Common myeloid progenitor, CD34-positive (primary cell): ENCODE results near the gene SLC1A1.

Source experiments
- CTCF ChIA-PET: fragments of 350-600 bp; sonication (Branson Sonifier 250); formaldehyde crosslinking; loops from one replicate; lab custom pipeline; 2021; ENCODE audit warnings: antibody characterized with exemption; lab: Charles Lee
- POLR2A ChIA-PET: fragments of 350-600 bp; sonication (Branson Sonifier 250); formaldehyde crosslinking; loops from one replicate; lab custom pipeline; 2021; ENCODE audit warnings: antibody characterized with exemption; lab: Charles Lee
- DNase-seq, 3 donors: peaks; one replicate each; pipeline versions ENCODE4 v3.0.0 to v3.0.0-alpha.2; 2013
- H3K27ac ChIP-seq, 2 experiments: 1 replicate in 1 of 2; 2 replicates in 1 of 2; pipeline ENCODE4 v1.7.0; 2013; ENCODE audit warnings: inconsistent platforms in 2 of 2, low read length in 2 of 2, mild to moderate bottlenecking in 2 of 2, low read depth in 1 of 2, moderate library complexity in 1 of 2; ENCODE audit not compliant: severe bottlenecking in 2 of 2, insufficient read depth in 1 of 2, poor library complexity in 1 of 2
- H3K27me3 ChIP-seq, 5 experiments: replicated peaks in 2 of 5; 1 replicate in 3 of 5; 2 replicates in 2 of 5; pipeline versions ENCODE4 v1.6.1 to v1.7.0; 2013; ENCODE audit warnings: low read length in 4 of 5, mild to moderate bottlenecking in 2 of 5, moderate library complexity in 2 of 5, inconsistent platforms in 1 of 5; ENCODE audit not compliant: insufficient read depth in 5 of 5, control insufficient read depth in 4 of 5
- H3K36me3 ChIP-seq, 4 experiments: 1 replicate in 2 of 4; 2 replicates in 2 of 4; pipeline versions ENCODE4 v1.6.1 to v1.7.0; 2013; ENCODE audit warnings: low read length in 3 of 4, control low read depth in 1 of 4, mild to moderate bottlenecking in 1 of 4; ENCODE audit not compliant: control insufficient read depth in 4 of 4, insufficient read depth in 4 of 4
- H3K4me1 ChIP-seq, 4 experiments: 1 replicate in 3 of 4; 2 replicates in 1 of 4; pipeline versions ENCODE4 v1.6.1 to v1.7.1; 2013; ENCODE audit warnings: low read length in 3 of 4, mild to moderate bottlenecking in 3 of 4, control low read depth in 1 of 4, inconsistent platforms in 1 of 4, moderate library complexity in 1 of 4; ENCODE audit not compliant: control insufficient read depth in 4 of 4, insufficient read depth in 4 of 4; ENCODE audit errors: control extremely low read depth in 1 of 4
- H3K4me3 ChIP-seq, 7 experiments: 1 replicate in 4 of 7; 2 replicates in 3 of 7; pipeline versions ENCODE4 v1.5.1 to v1.7.0; 2013; ENCODE audit warnings: mild to moderate bottlenecking in 7 of 7, low read length in 6 of 7, moderate library complexity in 6 of 7, inconsistent platforms in 2 of 7, low read depth in 2 of 7, control low read depth in 1 of 7; ENCODE audit not compliant: insufficient read depth in 4 of 7, control insufficient read depth in 1 of 7; ENCODE audit errors: extremely low read depth in 1 of 7
- H3K9me3 ChIP-seq, 5 experiments: 1 replicate in 4 of 5; 2 replicates in 1 of 5; pipeline versions ENCODE4 v1.6.1 to v1.7.1; 2013; ENCODE audit warnings: low read length in 4 of 5, mild to moderate bottlenecking in 2 of 5, inconsistent platforms in 1 of 5, low read depth in 1 of 5, moderate library complexity in 1 of 5; ENCODE audit not compliant: control insufficient read depth in 4 of 5, insufficient read depth in 2 of 5; ENCODE audit errors: control extremely low read depth in 1 of 5
- WGBS: methylation state at CpG from one replicate; pipeline ENCODE4 v1.1.5; 2013; ENCODE audit not compliant: insufficient coverage; 5-methylcytosine and 5-hydroxymethylcytosine counted together

SLC1A1 gene

DNA sequence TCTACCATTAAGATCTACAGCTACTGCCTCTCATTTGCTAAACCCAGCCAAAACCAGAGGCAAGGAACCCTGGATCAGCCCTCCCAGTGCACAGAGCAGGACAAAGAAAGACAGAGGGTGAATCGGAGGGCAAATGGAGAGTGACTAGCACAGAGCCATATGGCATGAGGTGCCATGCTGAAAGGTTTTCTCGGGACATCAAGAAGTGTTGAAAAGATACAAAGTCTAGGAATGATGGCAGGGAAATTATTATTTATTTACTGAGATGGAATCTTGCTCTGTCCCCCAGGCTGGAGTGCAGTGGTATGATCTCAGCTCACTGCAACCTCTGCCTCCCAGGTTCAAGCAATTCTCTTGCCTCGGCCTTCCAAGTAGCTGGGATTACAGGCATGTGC, 19.3 kb downstream of the SLC1A1 start:
- no peak for DNase-seq
- no peak overlapping the region for H3K27ac ChIP-seq
- H3K27me3 ChIP-seq, result peaks cover 0 to 17% (median 0%) of the 10 kb centered on the region in 5 experiments
- H3K9me3 ChIP-seq, result peaks cover 0 to 9% (median 0%) of the 10 kb centered on the region in 5 experiments
- ChIA-PET CTCF (no interaction called here), POLR2A (no interaction called here)
- H3K4me1 ChIP-seq, result no peaks in the 10 kb centered on the region
- H3K4me3 ChIP-seq, result no peak overlapping the region
- WGBS, result 100% methylated on average over 2 of the region's 3 CpGs
- H3K36me3 ChIP-seq, result no peaks in the 10 kb centered on the region

DNA sequence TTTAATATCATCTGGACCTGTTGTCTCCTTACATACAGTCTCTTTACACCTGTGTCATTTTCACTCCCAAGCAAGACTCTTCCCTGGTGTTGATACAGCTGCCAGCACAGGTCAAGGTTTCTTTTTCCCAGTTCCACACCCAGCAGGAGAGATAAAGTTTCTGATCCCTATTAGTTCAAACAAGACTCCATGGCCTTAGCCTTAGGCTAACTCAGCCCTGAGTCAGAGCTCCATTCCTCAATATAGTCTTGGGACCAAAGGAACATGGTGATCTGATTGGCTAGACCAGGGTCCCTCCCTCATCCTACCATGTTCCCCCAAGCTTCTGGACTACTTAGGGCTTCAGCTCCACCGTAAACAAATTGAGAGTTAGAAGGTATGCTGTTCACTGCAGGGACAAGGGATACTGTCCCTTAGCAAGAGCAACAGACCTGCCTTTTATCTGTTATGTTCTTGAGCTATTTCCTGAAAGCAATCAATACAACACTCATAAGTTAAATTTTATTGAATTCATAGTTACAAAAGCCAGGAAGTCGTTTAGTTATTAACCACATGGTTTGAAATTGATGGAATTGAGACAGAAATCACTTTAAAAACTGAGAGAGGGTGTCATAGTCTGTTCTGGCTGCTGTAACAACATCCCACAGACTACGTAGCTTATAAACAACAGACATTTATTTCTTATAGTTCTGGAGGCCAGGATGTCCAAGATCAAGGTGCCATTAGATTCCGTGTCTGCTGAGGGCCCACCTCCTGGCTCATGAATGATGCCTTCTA, 20.5 kb downstream of the SLC1A1 start:
- CTCF ChIA-PET, result interaction anchor here (1.0 kb wide), 1 partner anchor 167 kb away, joined by 3 read pairs; no protein-coding TSS in a partner anchor
- Histone ChIP-seq H3K4me3 (no peak overlapping the region), H3K36me3 (no peaks in the 10 kb centered on the region), H3K9me3 (peaks cover 0 to 9% (median 0%) of the 10 kb centered on the region in 5 experiments), H3K27me3 (peaks cover 0 to 17% (median 3%) of the 10 kb centered on the region in 5 experiments), H3K4me1 (no peaks in the 10 kb centered on the region), H3K27ac (no peak overlapping the region)
- 100% methylated on average over 3 of the region's 4 CpGs for WGBS
- POLR2A ChIA-PET, result no interaction called here
- DNase-seq, result no peak

DNA sequence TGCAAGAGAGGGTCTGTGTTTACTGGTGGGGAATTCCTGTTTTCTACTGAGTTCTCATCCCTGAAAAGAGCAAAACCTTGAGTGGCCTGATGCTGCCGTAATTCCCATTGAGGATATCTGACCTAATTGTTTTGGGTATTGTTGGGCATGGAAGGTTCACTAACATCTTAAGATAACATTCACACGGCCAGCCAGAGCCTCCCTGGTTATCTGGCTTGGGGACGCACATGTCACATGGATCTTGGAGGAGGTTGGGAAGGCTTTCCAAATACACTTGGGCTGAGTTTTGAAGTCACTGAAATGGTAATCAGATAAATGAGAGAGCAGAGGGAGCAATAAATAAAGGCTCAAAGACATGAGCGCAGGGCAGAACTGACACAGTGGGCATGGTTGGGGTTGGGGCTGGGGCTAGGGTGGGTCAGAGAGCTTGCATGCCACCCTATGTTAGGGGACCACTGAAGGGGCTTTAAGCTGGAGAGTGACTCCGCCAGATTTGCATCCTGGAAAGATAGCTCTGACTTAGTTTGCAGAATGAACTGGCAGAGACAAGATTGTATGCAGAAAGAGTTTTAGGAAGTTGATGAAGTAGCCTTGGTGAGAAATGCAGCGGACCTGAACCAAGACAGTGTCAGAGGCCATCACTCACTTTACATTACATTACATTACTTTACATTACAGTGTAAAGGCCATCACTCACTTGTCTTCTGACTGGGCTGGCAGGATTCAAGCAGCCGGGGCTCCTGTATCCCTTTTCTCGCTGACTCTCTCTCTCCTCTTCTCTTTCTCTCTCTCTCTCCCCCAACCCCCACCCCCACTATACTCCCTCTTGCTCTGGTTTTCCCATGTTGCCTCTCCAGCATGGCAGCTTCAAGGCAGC, 24.2 kb downstream of the SLC1A1 start:
- Histone ChIP-seq H3K9me3 (peaks cover 0 to 9% (median 0%) of the 10 kb centered on the region in 5 experiments), H3K4me3 (no peak overlapping the region), H3K27me3 (peaks cover 0 to 17% (median 3%) of the 10 kb centered on the region in 5 experiments), H3K4me1 (no peaks in the 10 kb centered on the region), H3K27ac (no peak overlapping the region), H3K36me3 (no peaks in the 10 kb centered on the region)
- no peak for DNase-seq
- ChIA-PET POLR2A (no interaction called here), CTCF (no interaction called here)
- WGBS, result 95% methylated on average over 7 of the region's 8 CpGs

DNA sequence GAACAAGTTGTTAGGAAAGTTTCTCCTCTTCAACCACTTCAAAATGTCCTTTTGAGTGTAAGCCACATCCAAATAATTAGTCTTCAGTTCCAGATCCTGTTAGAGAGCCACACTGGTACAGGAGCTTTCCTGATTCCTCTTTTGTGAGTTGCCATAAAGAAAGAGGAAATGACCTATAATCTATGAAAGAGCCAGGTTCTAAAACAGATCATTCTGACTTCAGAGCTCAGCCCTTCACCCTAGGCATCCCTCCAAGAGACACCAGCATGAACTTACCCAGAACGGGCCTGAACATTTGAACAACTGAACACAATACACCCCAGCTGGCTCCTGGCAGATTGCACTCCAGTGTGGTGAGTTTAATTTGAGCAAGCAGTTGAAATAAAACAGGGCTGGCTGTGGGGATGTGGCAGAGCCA, 25.7 kb downstream of the SLC1A1 start:
- H3K9me3 ChIP-seq, result peaks cover 0 to 5% (median 0%) of the 10 kb centered on the region in 5 experiments
- H3K36me3 ChIP-seq, result no peaks in the 10 kb centered on the region
- POLR2A ChIA-PET, result no interaction called here

DNA sequence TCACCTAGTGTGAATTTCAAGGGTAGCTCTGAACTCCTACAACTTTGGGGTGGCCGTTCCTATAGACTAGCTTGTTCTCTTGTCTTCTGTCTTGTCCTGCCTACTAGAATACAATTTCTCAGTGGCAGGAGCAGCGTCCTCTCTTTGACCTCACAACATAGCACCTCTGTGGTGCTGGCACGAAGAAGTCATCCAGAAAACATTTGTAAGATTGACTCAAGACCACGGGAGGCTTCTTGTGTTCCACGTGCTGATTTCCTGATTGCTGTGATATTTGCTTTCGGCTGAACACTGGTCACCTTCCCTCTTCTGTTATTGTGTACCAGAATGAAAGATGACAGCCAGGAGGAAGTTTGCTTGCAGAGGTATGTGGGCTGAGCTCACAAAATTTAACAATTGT, 27.0 kb downstream of the SLC1A1 start:
- POLR2A ChIA-PET, result no interaction called here
- H3K27me3 ChIP-seq, result peaks cover 0 to 8% (median 3%) of the 10 kb centered on the region in 5 experiments
- H3K4me3 ChIP-seq, result no peak overlapping the region
- CTCF ChIA-PET, result no interaction called here
- no peak for DNase-seq
- 70% methylated on average over 5 of the region's 6 CpGs for WGBS
- no peak overlapping the region for H3K27ac ChIP-seq
- H3K36me3 ChIP-seq, result no peaks in the 10 kb centered on the region
- no peaks in the 10 kb centered on the region for H3K9me3 ChIP-seq
- no peaks in the 10 kb centered on the region for H3K4me1 ChIP-seq

More for the DNA sequence above, 25.7 kb downstream of the SLC1A1 start:
- H3K4me3 ChIP-seq, result no peak overlapping the region
- H3K27ac ChIP-seq, result no peak overlapping the region
- no CpG with 5 or more reads among the region's 1 CpG for WGBS
- DNase-seq, result no peak
- H3K4me1 ChIP-seq, result no peaks in the 10 kb centered on the region
- CTCF ChIA-PET, result no interaction called here
- H3K27me3 ChIP-seq, result peaks cover 0 to 12% (median 3%) of the 10 kb centered on the region in 5 experiments

DNA sequence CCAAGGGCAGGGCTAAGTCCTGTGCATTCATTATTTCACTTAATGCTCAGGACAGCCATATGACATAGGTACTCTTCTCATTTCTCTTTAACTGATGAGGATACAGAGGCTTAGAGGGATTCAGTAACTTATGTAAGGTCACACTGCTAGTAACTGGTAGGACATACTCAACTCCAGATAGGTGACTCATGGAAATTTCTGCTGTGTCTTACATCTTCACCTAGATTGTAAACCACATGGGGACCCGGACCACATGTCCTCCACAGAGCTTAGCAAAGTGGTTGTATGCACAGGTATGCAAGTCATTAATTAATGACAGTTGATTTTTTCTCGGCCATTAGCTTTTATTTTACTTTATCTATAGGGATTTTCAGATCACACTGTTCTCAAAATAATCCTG, 29.3 kb downstream of the SLC1A1 start:
- no peak overlapping the region for H3K27ac ChIP-seq
- H3K4me1 ChIP-seq, result no peaks in the 10 kb centered on the region
- H3K9me3 ChIP-seq, result peaks cover 0 to 4% (median 0%) of the 10 kb centered on the region in 5 experiments
- WGBS, result 100% methylated on average over 1 of the region's 2 CpGs
- no peak for DNase-seq
- no peaks in the 10 kb centered on the region for H3K36me3 ChIP-seq
- H3K4me3 ChIP-seq, result no peak overlapping the region
- POLR2A ChIA-PET, result no interaction called here
- CTCF ChIA-PET, result no interaction called here
- peaks cover 0 to 3% (median 1%) of the 10 kb centered on the region in 5 experiments for H3K27me3 ChIP-seq
